ENCODE data around the gene HIRA.
"Not testable (repeated sequence)": the region's sequence is repeated elsewhere in the genome, so short reads cannot be mapped to it uniquely, and the experiment has no call there.

Gene HIRA

GRCh38 chr22:19443544-19444211 lies 12.1 kb upstream of the HIRA start:
- no peak for DNase-seq (ENCODE audit: extremely low read depth, low read depth)
- H3K4me3 ChIP-seq (replicated peaks; ENCODE audit: low read depth, low read length), result no peak overlapping the region
- TF ChIP-seq CTCF (IDR thresholded peaks at IDR 0.05; ENCODE audit: low read depth, low read length, missing control alignments), result no peak

GRCh38 chr22:19442166-19442565 lies 10.6 kb upstream of the HIRA start:
- no peak for TF ChIP-seq CTCF (IDR thresholded peaks at IDR 0.05; ENCODE audit: low read depth, low read length, missing control alignments)
- no peak overlapping the region for H3K4me3 ChIP-seq (replicated peaks; ENCODE audit: low read depth, low read length)
- DNase-seq (ENCODE audit: extremely low read depth, low read depth), result no peak

DNA sequence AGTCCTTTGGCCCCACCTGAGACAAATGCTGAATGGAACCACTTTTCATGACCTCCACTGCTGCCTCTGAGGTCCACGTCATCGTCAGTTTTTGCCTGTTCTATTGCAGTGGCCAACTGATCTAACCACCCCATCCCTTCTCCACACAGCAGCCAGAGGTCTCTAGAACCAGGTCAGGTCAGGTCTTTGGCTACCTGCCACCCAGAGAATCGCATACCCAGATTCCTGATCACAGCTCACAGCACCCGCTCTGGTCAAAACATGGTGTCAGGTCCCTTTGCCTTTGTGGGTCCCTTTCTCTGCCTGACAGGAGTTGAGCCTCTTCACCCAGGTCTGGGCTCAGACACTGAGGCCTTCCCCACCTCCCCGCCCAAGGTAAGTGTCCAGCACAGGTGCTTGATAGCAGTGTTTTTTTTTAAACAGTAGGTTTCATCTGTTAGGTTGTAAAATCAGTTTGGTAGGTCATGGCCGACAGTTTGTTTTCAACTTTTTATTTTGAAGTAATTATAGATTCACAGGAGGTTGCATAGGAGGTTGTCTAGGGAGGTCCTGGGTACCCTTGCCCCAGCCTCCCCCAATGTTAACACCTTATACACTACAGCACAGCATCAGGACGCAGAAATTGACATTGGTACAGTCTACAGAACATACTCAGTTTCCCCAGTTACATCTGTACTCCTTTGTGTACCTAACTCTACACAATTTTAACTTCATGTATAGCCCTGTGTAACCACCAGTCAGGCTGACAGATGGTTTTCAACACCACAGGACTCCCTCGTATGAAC lies 9.1 kb upstream of the HIRA start:
- no peak for TF ChIP-seq CTCF (IDR thresholded peaks at IDR 0.05; ENCODE audit: low read depth, low read length, missing control alignments)
- no peak overlapping the region for H3K4me3 ChIP-seq (replicated peaks; ENCODE audit: low read depth, low read length)
- DNase-seq (ENCODE audit: extremely low read depth, low read depth), result no peak

DNA sequence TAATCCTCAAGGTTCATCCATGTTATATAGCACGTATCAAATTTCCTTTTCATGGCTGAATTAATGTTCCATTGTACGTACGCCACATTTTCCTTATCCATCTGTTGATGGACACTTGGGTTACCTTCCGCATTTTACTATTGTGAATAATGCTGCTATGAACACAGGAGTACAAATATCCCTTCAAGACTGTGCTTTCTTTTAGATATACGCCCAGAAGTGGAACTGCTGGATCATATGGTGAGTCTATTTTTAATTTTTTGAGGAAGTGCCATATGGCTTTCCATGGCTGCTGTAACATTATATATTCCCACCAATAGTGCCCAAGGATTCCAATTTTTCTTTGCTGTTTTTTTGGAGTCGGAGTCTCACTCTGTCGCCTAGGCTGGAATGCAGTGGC lies 6.8 kb upstream of the HIRA start:
- no peak for TF ChIP-seq CTCF (IDR thresholded peaks at IDR 0.05; ENCODE audit: low read depth, low read length, missing control alignments)
- no peak overlapping the region for H3K4me3 ChIP-seq (replicated peaks; ENCODE audit: low read depth, low read length)
- no peak for DNase-seq (ENCODE audit: extremely low read depth, low read depth)

GRCh38 chr22:19436444-19437161 lies 5.1 kb upstream of the HIRA start:
- H3K4me3 ChIP-seq (replicated peaks; ENCODE audit: low read depth, low read length); DNase-seq (ENCODE audit: extremely low read depth, low read depth): not testable (repeated sequence)

- TF ChIP-seq CTCF (IDR thresholded peaks at IDR 0.05; ENCODE audit: low read depth, low read length, missing control alignments), result no peak
- no peak for DNase-seq (ENCODE audit: extremely low read depth, low read depth)
- H3K4me3 ChIP-seq (replicated peaks; ENCODE audit: low read depth, low read length), result no peak overlapping the region
Observed at GRCh38 chr22:19434829-19435580, 3.5 kb upstream of the HIRA start.

Data from HFF-Myc (cell line).